Chondrocyte (in vitro differentiated cells): ENCODE results near the gene NEMP1. TPM values are rescaled to one million over a fixed set of nuclear protein-coding genes. Genes with fewer than 3 reads are reported as not detected.
A peak's percentile ranks its signal among the peaks of the same experiment; 100 is the strongest.

Experiments
- DNase-seq: peaks from one replicate; pipeline ENCODE4 v3.0.0; 2021; ENCODE audit warnings: mixed read lengths, low spot score
- H3K27ac Mint-ChIP-seq: one replicate; pipeline ENCODE4 v1.8.0; 2021; ENCODE audit warnings: mild to moderate bottlenecking, moderate library complexity, mixed read lengths; ENCODE audit not compliant: unreplicated experiment
- H3K27me3 Mint-ChIP-seq: 2 replicates; pipeline ENCODE4 v1.8.0; 2021; ENCODE audit warnings: low read depth, mixed read lengths
- H3K36me3 Mint-ChIP-seq: 2 replicates; pipeline ENCODE4 v1.8.0; 2021; ENCODE audit warnings: low read depth, mixed read lengths
- H3K4me1 Mint-ChIP-seq: 2 replicates; pipeline ENCODE4 v1.8.0; 2021; ENCODE audit warnings: low read depth, mild to moderate bottlenecking, mixed read lengths
- H3K4me3 Mint-ChIP-seq: one replicate; pipeline ENCODE4 v1.8.0; 2021; ENCODE audit warnings: mild to moderate bottlenecking, moderate library complexity, mixed read lengths; ENCODE audit not compliant: unreplicated experiment
- H3K9me3 Mint-ChIP-seq: 2 replicates; pipeline ENCODE4 v1.8.0; 2021; ENCODE audit warnings: low read depth, mixed read lengths
- total RNA-seq: library from RNA; stranded (reverse); gene quantifications from 3 replicates; pipeline ENCODE4 v1.2.1, GENCODE V29; 2021
- TF ChIP-seq, protein P1 (sequence below): fragments of 200-600 bp; sonication (generic); IDR thresholded peaks from 2 replicates; pipeline ENCODE4 v1.5.0; 2021; ENCODE audit warnings: antibody characterized with exemption, mild to moderate bottlenecking, moderate library complexity

The NEMP1 gene
- total RNA-seq, 1 donor from 2014 or later, result 11.7 TPM

- H3K4me1 Mint-ChIP-seq, result peaks cover 15% of the 10 kb centered on the region
- H3K36me3 Mint-ChIP-seq, result no peaks in the 10 kb centered on the region
- TF ChIP-seq, protein P1, sequence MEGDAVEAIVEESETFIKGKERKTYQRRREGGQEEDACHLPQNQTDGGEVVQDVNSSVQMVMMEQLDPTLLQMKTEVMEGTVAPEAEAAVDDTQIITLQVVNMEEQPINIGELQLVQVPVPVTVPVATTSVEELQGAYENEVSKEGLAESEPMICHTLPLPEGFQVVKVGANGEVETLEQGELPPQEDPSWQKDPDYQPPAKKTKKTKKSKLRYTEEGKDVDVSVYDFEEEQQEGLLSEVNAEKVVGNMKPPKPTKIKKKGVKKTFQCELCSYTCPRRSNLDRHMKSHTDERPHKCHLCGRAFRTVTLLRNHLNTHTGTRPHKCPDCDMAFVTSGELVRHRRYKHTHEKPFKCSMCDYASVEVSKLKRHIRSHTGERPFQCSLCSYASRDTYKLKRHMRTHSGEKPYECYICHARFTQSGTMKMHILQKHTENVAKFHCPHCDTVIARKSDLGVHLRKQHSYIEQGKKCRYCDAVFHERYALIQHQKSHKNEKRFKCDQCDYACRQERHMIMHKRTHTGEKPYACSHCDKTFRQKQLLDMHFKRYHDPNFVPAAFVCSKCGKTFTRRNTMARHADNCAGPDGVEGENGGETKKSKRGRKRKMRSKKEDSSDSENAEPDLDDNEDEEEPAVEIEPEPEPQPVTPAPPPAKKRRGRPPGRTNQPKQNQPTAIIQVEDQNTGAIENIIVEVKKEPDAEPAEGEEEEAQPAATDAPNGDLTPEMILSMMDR, result no peak
- H3K27ac Mint-ChIP-seq, result peak overlapping the region; percentile 46
- DNase-seq, result no peak
- H3K9me3 Mint-ChIP-seq, result no peaks in the 10 kb centered on the region
- no peak overlapping the region for H3K4me3 Mint-ChIP-seq
- no peaks in the 10 kb centered on the region for H3K27me3 Mint-ChIP-seq
Observed at GRCh38 chr12:57118711-57119271, 40.2 kb upstream of the NEMP1 start.

- Mint-ChIP-seq H3K9me3 (no peaks in the 10 kb centered on the region), H3K4me3 (no peak overlapping the region), H3K27ac (no peak overlapping the region), H3K27me3 (no peaks in the 10 kb centered on the region), H3K4me1 (peaks cover 26% of the 10 kb centered on the region), H3K36me3 (no peaks in the 10 kb centered on the region)
- DNase-seq, result no peak
- TF ChIP-seq, protein P1, result no peak
Observed at GRCh38 chr12:57116580-57117281, 38.1 kb upstream of the NEMP1 start.

- H3K27me3 Mint-ChIP-seq, result no peaks in the 10 kb centered on the region
- H3K4me1 Mint-ChIP-seq, result peaks cover 41% of the 10 kb centered on the region
- peak overlapping the region; percentile 89 for H3K4me3 Mint-ChIP-seq
Observed at GRCh38 chr12:57112492-57113294, 34.1 kb upstream of the NEMP1 start.

GRCh38 chr12:57111031-57111734 lies 32.6 kb upstream of the NEMP1 start, which contains the start of gene STAT6:
Gene STAT6, minus strand, starts transcription at chr12:57111362. Its CDS starts 3,084 bp downstream, at chr12:57108278.
- Mint-ChIP-seq H3K9me3 (no peaks in the 10 kb centered on the region), H3K27me3 (no peaks in the 10 kb centered on the region), H3K27ac (peak within 1 kb of the TSS; percentile 99), H3K4me3 (peak within 1 kb of the TSS; percentile 89), H3K36me3 (peaks cover 9% of the 10 kb centered on the region), H3K4me1 (peaks cover 41% of the 10 kb centered on the region)
- TF ChIP-seq, protein P1, result peak; percentile 54
- DNase-seq, result no peak

More at GRCh38 chr12:57112492-57113294, 34.1 kb upstream of the NEMP1 start:
- H3K36me3 Mint-ChIP-seq, result peaks cover 2% of the 10 kb centered on the region
- H3K9me3 Mint-ChIP-seq, result no peaks in the 10 kb centered on the region
- no peak for DNase-seq
- H3K27ac Mint-ChIP-seq, result peak overlapping the region; percentile 99
- TF ChIP-seq, protein P1, result peak; percentile 48
